Right cardiac atrium (tissue), 5 donors: Measurements from ENCODE around the gene CENPP. TPM values are rescaled to one million over a fixed set of nuclear protein-coding genes. Genes with fewer than 3 reads are reported as not detected.
"Not testable (repeated sequence)": the region's sequence is repeated elsewhere in the genome, so short reads cannot be mapped to it uniquely, and the experiment has no call there.

Source experiments
- ATAC-seq, 2 donors: fragments of 200-7000 bp; cut with Tn5 transposase; one replicate each; pipeline versions ENCODE4 v1.8.0 to v1.9.1; 2020; ENCODE audit warnings: moderate library complexity in 2 of 2, mild to moderate bottlenecking in 1 of 2
- DNase-seq, 3 donors: peaks; one replicate each; pipeline ENCODE4 v3.0.0-alpha.2; 2020
- H3K27ac ChIP-seq: one replicate; pipeline ENCODE4 v1.5.1; 2013; ENCODE audit warnings: mild to moderate bottlenecking, low read length, control low read depth, moderate library complexity
- H3K27me3 ChIP-seq: one replicate; pipeline ENCODE4 v1.6.1; 2013; ENCODE audit not compliant: control insufficient read depth, insufficient read depth
- H3K4me1 ChIP-seq: one replicate; pipeline ENCODE4 v1.6.1; 2013; ENCODE audit warnings: low read length; ENCODE audit not compliant: control insufficient read depth, insufficient read depth
- H3K4me3 ChIP-seq: one replicate; pipeline ENCODE4 v1.5.1; 2013; ENCODE audit warnings: low read length, control low read depth
- H3K9me3 ChIP-seq: one replicate; pipeline ENCODE4 v1.6.1; 2013; ENCODE audit warnings: low read length; ENCODE audit not compliant: control insufficient read depth
- WGBS: extraction: QIAGEN DNeasy Blood & Tissue Kit; methylation state at CpG from one replicate; pipeline ENCODE4 v1.1.7; 2013; 5-methylcytosine and 5-hydroxymethylcytosine counted together
- intact Hi-C, 4 donors: fragments of 100-400 bp; cut with DNase I; formaldehyde crosslinking; loops; one replicate each; pipeline versions ENCODE4 v1.11.0 to v1.14.0; 2022 to 2023
- polyA plus RNA-seq: library from polyadenylated mRNA; stranded (reverse); fragments of 200-250 nt; gene quantifications from one replicate; pipeline ENCODE4 v1.2.3, GENCODE V29; 2013
- total RNA-seq, 4 donors: library from RNA; stranded (reverse); fragmentation: NEBNext Ultra II Directional; extraction: Animal tissue kit (Norgen Biotek cat#: 25700); gene quantifications; one replicate each; pipeline ENCODE4 v1.2.1, GENCODE V29; 2021
- donor health status: healthy with polysubstance abuse.
- donor health status: DM: no; HTN: yes; CAD: no.
- donor health status: DM: no; HTN: no; CAD: no.
- donor health status: DM: no; HTN: yes; CAD: no; lungs with severe emphysema.
- donor health status: DM: yes; HTN: yes; CAD: no.

CENPP gene
- total and polyA plus RNA-seq, 5 donors, result 2.0 to 4.0 (median 2.8) TPM

DNA sequence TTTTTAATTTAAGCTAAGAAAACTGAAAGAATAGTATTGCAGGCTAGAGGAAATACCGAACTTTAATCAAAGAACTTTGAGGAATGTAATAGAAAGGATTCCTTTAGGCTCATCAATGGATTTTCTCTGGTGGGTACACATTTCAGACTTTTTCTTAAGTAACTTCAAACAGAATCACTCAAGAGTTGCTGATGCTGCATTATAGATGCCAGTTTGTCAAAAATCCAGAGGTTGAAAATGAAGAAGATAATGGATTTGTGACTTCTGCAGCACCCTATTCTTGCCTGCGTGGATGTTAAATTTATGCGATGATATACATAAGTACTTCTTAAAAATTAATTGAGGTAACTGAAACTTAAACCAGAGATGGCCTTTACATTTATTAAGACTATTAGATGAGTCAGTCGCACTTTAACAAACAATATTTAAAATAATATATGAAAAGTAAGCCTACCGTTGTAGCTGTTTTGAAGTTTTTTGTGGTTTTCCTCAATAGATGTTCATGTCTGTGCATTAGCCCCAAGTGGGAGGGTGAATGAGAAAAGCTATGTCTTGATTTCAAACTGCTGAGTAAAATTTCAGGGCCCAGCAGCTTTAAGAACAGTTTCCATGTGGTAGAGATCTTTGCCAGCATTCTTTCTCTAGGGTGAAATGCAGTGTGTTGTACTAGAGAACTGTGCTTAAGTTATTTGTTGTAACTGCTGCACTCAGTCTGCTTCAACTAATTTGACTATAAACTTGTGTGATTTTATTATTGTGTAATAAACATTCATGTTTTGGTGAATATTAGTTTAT lies 78.5 kb downstream of the CENPP start, which contains the start of gene OGN:
OGN (minus strand) TSS at position 537 of the 795 bp plus-strand sequence. CDS start 1,171 bp downstream, outside the sequence.
- no peaks in the 10 kb centered on the region for H3K4me1 ChIP-seq

DNA sequence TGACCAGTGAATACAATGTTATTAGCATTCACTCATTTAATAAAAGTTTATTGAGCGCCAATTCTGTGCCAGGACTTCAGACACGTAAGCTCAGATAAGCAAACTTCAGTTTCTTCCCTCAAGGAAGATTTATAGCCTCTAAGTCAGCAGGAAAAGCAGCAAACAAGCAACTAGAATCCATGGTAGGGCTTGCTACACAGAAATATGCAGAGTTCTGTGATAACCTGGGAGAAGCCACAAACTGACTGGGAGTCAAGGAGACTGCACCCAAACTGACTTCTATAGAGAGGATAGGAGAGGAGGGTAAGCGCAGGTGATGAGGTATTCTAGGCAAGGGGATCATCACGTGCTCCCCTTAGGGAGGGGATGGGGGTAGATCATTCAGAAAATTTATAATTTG lies 80.1 kb downstream of the CENPP start:
- H3K4me1 ChIP-seq, result no peaks in the 10 kb centered on the region
- peak overlapping the region; percentile 3 for H3K4me3 ChIP-seq
- ATAC-seq (no peak), DNase-seq (no peak)
- H3K27me3 ChIP-seq, result no peaks in the 10 kb centered on the region
- intact Hi-C loops, result no loop called here
- H3K27ac ChIP-seq, result no peak overlapping the region
- 75% methylated on average over 4 of the region's 4 CpGs for WGBS
- H3K9me3 ChIP-seq, result no peaks in the 10 kb centered on the region

More for the DNA sequence above, 78.5 kb downstream of the CENPP start, which contains the start of gene OGN:
- intact Hi-C loops, result no loop called here
- H3K27me3 ChIP-seq, result no peaks in the 10 kb centered on the region
- no peak within 1 kb of the TSS for H3K27ac ChIP-seq
- WGBS, result 66% methylated on average over 5 of the region's 5 CpGs
- ATAC-seq (no peak), DNase-seq (no peak)
- H3K9me3 ChIP-seq, result no peaks in the 10 kb centered on the region
- peak within 1 kb of the TSS; percentile 46 for H3K4me3 ChIP-seq

GRCh38 chr9:92406477-92406876 lies 80.7 kb downstream of the CENPP start:
- ATAC-seq (peak; percentile 86 to 88), DNase-seq (peak in 2 of 3 donors; percentile 37 to 79)
- H3K9me3 ChIP-seq, result no peaks in the 10 kb centered on the region
- H3K27ac ChIP-seq, result peak overlapping the region; percentile 42
- peak overlapping the region; percentile 3 for H3K4me3 ChIP-seq
- H3K27me3 ChIP-seq, result no peaks in the 10 kb centered on the region
- no peaks in the 10 kb centered on the region for H3K4me1 ChIP-seq
- intact Hi-C loops, result no loop called here
- WGBS, result 26% methylated on average over 3 of the region's 3 CpGs

- no peak for DNase-seq
- H3K4me3 ChIP-seq, result no peak overlapping the region
- WGBS, result 96% methylated on average over 2 of the region's 2 CpGs
- H3K27me3 ChIP-seq, result no peaks in the 10 kb centered on the region
- no peak overlapping the region for H3K27ac ChIP-seq
- ATAC-seq, result no peak
- intact Hi-C loops, result no loop called here
- no peaks in the 10 kb centered on the region for H3K4me1 ChIP-seq
- no peaks in the 10 kb centered on the region for H3K9me3 ChIP-seq
Observed at GRCh38 chr9:92407818-92408217, 82.1 kb downstream of the CENPP start.

- ATAC-seq (no peak), DNase-seq (no peak)
- Histone ChIP-seq H3K4me3 (no peak overlapping the region), H3K27me3 (no peaks in the 10 kb centered on the region), H3K27ac (no peak overlapping the region), H3K4me1 (no peaks in the 10 kb centered on the region), H3K9me3 (no peaks in the 10 kb centered on the region)
- WGBS, result 92% methylated on average over 2 of the region's 2 CpGs
- intact Hi-C loops, result no loop called here
Observed at GRCh38 chr9:92408747-92409478, 83.2 kb downstream of the CENPP start.

GRCh38 chr9:92411157-92411556 lies 85.4 kb downstream of the CENPP start:
- DNase-seq, intact Hi-C loops, H3K4me1 ChIP-seq, H3K27me3 ChIP-seq, ATAC-seq, H3K9me3 ChIP-seq, H3K27ac ChIP-seq, H3K4me3 ChIP-seq: not testable (repeated sequence)
- WGBS, result 70% methylated on average over 4 of the region's 4 CpGs

DNA sequence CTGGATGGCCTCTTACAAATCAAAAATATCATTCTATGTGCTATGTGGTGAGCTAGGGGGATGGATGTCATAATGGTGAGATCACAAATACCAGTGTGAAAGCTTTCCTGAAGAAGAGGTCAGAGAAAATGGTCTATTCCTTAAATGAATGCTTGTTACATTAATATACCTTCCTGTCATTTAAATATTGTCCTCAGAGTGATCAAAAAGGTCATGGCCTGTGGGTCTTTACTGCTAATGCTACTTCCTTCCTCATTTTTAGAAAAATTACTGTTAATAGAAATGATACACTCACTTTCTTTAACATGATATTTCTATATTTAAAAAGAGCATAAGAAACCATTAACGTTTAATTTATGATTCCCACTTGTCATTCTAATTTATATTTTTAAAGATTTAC lies 88.8 kb downstream of the CENPP start:
- WGBS, result 57% methylated on average over 1 of the region's 1 CpG
- intact Hi-C loops, result no loop called here
- H3K27me3 ChIP-seq, result no peaks in the 10 kb centered on the region

DNA sequence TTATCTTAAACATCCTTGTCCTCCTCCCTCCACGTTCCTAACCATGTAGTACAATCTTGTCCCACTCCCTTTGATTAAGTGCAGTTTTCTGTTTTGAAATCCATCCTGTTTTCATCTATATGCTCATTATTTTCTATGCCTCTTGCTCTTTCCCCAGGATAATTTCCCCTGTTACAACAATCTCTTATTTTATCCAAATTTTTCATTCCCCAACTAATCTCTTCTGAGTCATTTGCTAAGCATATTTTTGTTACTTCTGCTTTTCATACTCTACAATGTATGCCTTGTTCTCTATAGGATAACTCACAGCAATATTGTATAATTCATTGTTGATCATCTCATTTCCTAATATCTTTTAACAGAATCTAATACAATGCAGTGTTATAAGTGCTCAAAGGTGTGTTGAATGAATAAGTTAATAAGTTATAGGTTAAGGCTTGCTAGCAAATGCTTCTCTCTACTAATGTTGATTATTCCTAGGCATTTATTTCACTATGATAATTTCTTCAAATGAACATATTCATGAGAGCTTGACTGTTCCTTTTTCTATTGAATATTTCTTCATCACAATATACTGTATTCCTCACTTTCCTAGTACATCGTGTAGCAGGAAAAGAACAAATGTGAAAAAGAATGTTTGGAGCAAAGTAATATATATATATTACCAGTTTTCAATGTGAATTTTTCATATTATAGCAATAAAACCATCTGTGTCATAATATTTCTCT lies 97.0 kb downstream of the CENPP start:
- ATAC-seq (no peak), DNase-seq (no peak)
- WGBS, result 68% methylated on average over 2 of the region's 2 CpGs
- H3K27ac ChIP-seq, result no peak overlapping the region
- no peak overlapping the region for H3K4me3 ChIP-seq
- no peaks in the 10 kb centered on the region for H3K27me3 ChIP-seq
- H3K9me3 ChIP-seq, result no peaks in the 10 kb centered on the region
- intact Hi-C loops, result no loop called here
- no peaks in the 10 kb centered on the region for H3K4me1 ChIP-seq

More for the DNA sequence above, 88.8 kb downstream of the CENPP start:
- ATAC-seq (no peak), DNase-seq (no peak)
- H3K27ac ChIP-seq, result no peak overlapping the region
- no peaks in the 10 kb centered on the region for H3K4me1 ChIP-seq
- no peak overlapping the region for H3K4me3 ChIP-seq
- no peaks in the 10 kb centered on the region for H3K9me3 ChIP-seq

- H3K27me3 ChIP-seq, result no peaks in the 10 kb centered on the region
- no peak overlapping the region for H3K27ac ChIP-seq
- no peaks in the 10 kb centered on the region for H3K9me3 ChIP-seq
- peak overlapping the region; percentile 52 for H3K4me3 ChIP-seq
- H3K4me1 ChIP-seq, result no peaks in the 10 kb centered on the region
- intact Hi-C loops, result no loop called here
- DNase-seq (no peak), ATAC-seq (no peak)
- WGBS, result 75% methylated on average over 2 of the region's 2 CpGs
Observed at GRCh38 chr9:92423612-92424011, 97.9 kb downstream of the CENPP start.

DNA sequence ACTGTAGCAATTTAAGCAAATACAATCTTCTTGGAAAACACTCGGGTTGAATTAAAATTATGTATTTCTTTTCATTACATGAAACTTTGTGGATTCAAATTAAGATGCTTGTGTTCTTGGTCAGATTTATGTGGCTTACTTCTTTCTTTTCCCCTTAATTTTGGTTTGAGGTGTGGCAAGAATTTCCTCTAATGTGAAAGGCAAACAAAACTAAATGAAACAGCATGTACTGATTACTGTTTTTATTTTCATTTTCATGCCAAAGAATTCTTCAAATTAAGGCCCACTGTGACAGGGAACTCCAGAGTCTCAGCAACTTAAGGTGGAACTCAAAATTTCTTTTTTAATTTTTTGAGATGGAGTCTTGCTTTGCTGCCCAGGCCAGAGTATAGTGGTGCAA lies 98.6 kb downstream of the CENPP start, which contains the start of gene OMD:
OMD (minus strand) TSS at position 132 of the 400 bp plus-strand sequence. CDS start 6,913 bp downstream, outside the sequence.
- 57% methylated on average over 1 of the region's 1 CpG for WGBS
- peak within 1 kb of the TSS; percentile 52 for H3K4me3 ChIP-seq
- ATAC-seq (peak in 1 of 2 donors; percentile 82), DNase-seq (no peak)
- H3K9me3 ChIP-seq, result no peaks in the 10 kb centered on the region
- no peaks in the 10 kb centered on the region for H3K27me3 ChIP-seq
- intact Hi-C loops, result no loop called here
- H3K4me1 ChIP-seq, result no peaks in the 10 kb centered on the region
- peak within 1 kb of the TSS; percentile 35 for H3K27ac ChIP-seq
